H9 (cell line): ENCODE data around the gene CD247. TPM values are rescaled to one million over a fixed set of nuclear protein-coding genes. Genes with fewer than 3 reads are reported as not detected.

Experiments
- DNase-seq: peaks from one replicate; pipeline ENCODE4 v3.0.0-alpha.2; 2017
- H2AFZ ChIP-seq: one replicate; pipeline ENCODE4 v1.6.1; 2013; ENCODE audit warnings: mild to moderate bottlenecking, low read length, control low read depth, moderate library complexity
- H2AK5ac ChIP-seq: 2 replicates; pipeline ENCODE4 v1.6.1; 2013; ENCODE audit warnings: low read length, control low read depth, mixed read lengths; ENCODE audit not compliant: insufficient read length
- H2BK120ac ChIP-seq: one replicate; pipeline ENCODE4 v1.6.1; 2013; ENCODE audit warnings: low read depth, mild to moderate bottlenecking, low read length, control low read depth, inconsistent platforms; ENCODE audit not compliant: poor library complexity, severe bottlenecking
- H2BK12ac ChIP-seq: 2 replicates; pipeline ENCODE4 v1.6.1; 2013; ENCODE audit warnings: low read length, control low read depth, mixed read lengths, low read depth; ENCODE audit not compliant: insufficient read length
- H2BK15ac ChIP-seq: 2 replicates; pipeline ENCODE4 v1.6.1; 2013; ENCODE audit warnings: low read depth, low read length, control low read depth
- H2BK20ac ChIP-seq: one replicate; pipeline ENCODE4 v1.6.1; 2013; ENCODE audit warnings: low read depth, mild to moderate bottlenecking, low read length, control low read depth, inconsistent platforms; ENCODE audit not compliant: poor library complexity, severe bottlenecking
- H2BK5ac ChIP-seq: 2 replicates; pipeline ENCODE4 v1.6.1; 2013; ENCODE audit warnings: low read length, control low read depth, mixed read lengths; ENCODE audit not compliant: insufficient read length
- H3K14ac ChIP-seq: 2 replicates; pipeline ENCODE4 v1.6.1; 2013; ENCODE audit warnings: low read length, control low read depth; ENCODE audit not compliant: insufficient read depth
- H3K18ac ChIP-seq: 2 replicates; pipeline ENCODE4 v1.6.1; 2013; ENCODE audit warnings: low read depth, mild to moderate bottlenecking, mixed read lengths, low read length, control low read depth; ENCODE audit not compliant: insufficient read length
- H3K23ac ChIP-seq: 2 replicates; pipeline ENCODE4 v1.6.1; 2013; ENCODE audit warnings: low read length, control low read depth, mixed read lengths, low read depth; ENCODE audit not compliant: insufficient read length
- H3K23me2 ChIP-seq: 2 replicates; pipeline ENCODE4 v1.6.1; 2013; ENCODE audit warnings: low read depth, mild to moderate bottlenecking, mixed read lengths, low read length, control low read depth; ENCODE audit not compliant: insufficient read length, poor library complexity, severe bottlenecking
- H3K27ac ChIP-seq: 2 replicates; pipeline ENCODE4 v1.5.1; 2013; ENCODE audit warnings: low read length, control low read depth, mixed read lengths, low read depth; ENCODE audit not compliant: insufficient read length
- H3K27me3 ChIP-seq: 2 replicates; pipeline ENCODE4 v1.6.1; 2013; ENCODE audit warnings: low read length, control low read depth, inconsistent platforms; ENCODE audit not compliant: insufficient read depth
- H3K4ac ChIP-seq: 2 replicates; pipeline ENCODE4 v1.6.1; 2013; ENCODE audit warnings: low read depth, mild to moderate bottlenecking, control low read depth, inconsistent platforms, low read length, moderate library complexity
- H3K4me1 ChIP-seq: 2 replicates; pipeline ENCODE4 v1.6.1; 2013; ENCODE audit warnings: low read length, control low read depth, inconsistent platforms; ENCODE audit not compliant: insufficient read depth
- H3K4me2 ChIP-seq: 2 replicates; pipeline ENCODE4 v1.6.1; 2013; ENCODE audit warnings: low read length, control low read depth, mixed read lengths; ENCODE audit not compliant: insufficient read length, insufficient read depth
- H3K56ac ChIP-seq: 2 replicates; pipeline ENCODE4 v1.6.1; 2013; ENCODE audit warnings: low read depth, mild to moderate bottlenecking, mixed read lengths, low read length, control low read depth; ENCODE audit not compliant: insufficient read length
- H3K79me1 ChIP-seq: 2 replicates; pipeline ENCODE4 v1.6.1; 2013; ENCODE audit warnings: low read depth, mild to moderate bottlenecking, moderate library complexity, low read length, control low read depth, inconsistent platforms; ENCODE audit not compliant: insufficient read depth, poor library complexity, severe bottlenecking
- H3K79me2 ChIP-seq: 2 replicates; pipeline ENCODE4 v1.6.1; 2013; ENCODE audit warnings: low read length, control low read depth, inconsistent platforms; ENCODE audit not compliant: insufficient read depth
- H3K9ac ChIP-seq: 2 replicates; pipeline ENCODE4 v1.6.1; 2013; ENCODE audit warnings: low read length, control low read depth, mixed read lengths; ENCODE audit not compliant: insufficient read length; ENCODE audit errors: extremely low read depth
- H3K9me3 ChIP-seq: one replicate; pipeline ENCODE4 v1.6.1; 2013; ENCODE audit warnings: low read depth, low read length, inconsistent platforms; ENCODE audit not compliant: control insufficient read depth
- H3T11ph ChIP-seq: one replicate; pipeline ENCODE4 v1.6.1; 2013; ENCODE audit warnings: mild to moderate bottlenecking, low read length, control low read depth, inconsistent platforms
- H4K20me1 ChIP-seq: one replicate; pipeline ENCODE4 v1.6.1; 2013; ENCODE audit not compliant: control insufficient read depth, insufficient read length, insufficient read depth
- H4K5ac ChIP-seq: 2 replicates; pipeline ENCODE4 v1.6.1; 2013; ENCODE audit warnings: low read depth, mild to moderate bottlenecking, mixed read lengths, low read length, control low read depth; ENCODE audit not compliant: insufficient read length
- H4K8ac ChIP-seq: replicated peaks from 2 replicates; pipeline ENCODE4 v1.6.1; 2013; ENCODE audit warnings: low read length, control low read depth, mixed read lengths, low read depth; ENCODE audit not compliant: insufficient read length
- H4K91ac ChIP-seq: 2 replicates; pipeline ENCODE4 v1.6.1; 2013; ENCODE audit warnings: low read depth, mild to moderate bottlenecking, moderate library complexity, mixed read lengths, low read length, control low read depth; ENCODE audit not compliant: insufficient read length
- H3K27ac Mint-ChIP-seq, 3 experiments: 2 replicates in 2 of 3; 3 replicates in 1 of 3; pipeline ENCODE4 v1.8.0; 2020 to 2021; ENCODE audit warnings: mixed read lengths in 3 of 3, mild to moderate bottlenecking in 1 of 3, moderate library complexity in 1 of 3
- H3K27me3 Mint-ChIP-seq: 2 replicates; pipeline ENCODE4 v1.8.0; 2021; ENCODE audit warnings: low read depth, mild to moderate bottlenecking, moderate library complexity, mixed read lengths
- H3K36me3 Mint-ChIP-seq, 3 experiments: 2 replicates in 2 of 3; 3 replicates in 1 of 3; pipeline ENCODE4 v1.8.0; 2020 to 2021; ENCODE audit warnings: low read depth in 3 of 3, mixed read lengths in 3 of 3; ENCODE audit not compliant: insufficient read depth in 1 of 3
- H3K4me1 Mint-ChIP-seq, 2 experiments: 2 replicates each; pipeline ENCODE4 v1.8.0; 2020; ENCODE audit warnings: mixed read lengths in 2 of 2
- H3K4me3 Mint-ChIP-seq, 2 experiments: 2 replicates in 1 of 2; 3 replicates in 1 of 2; pipeline ENCODE4 v1.8.0; 2020 to 2021; ENCODE audit warnings: mild to moderate bottlenecking in 2 of 2, mixed read lengths in 2 of 2, moderate library complexity in 1 of 2
- H3K9me3 Mint-ChIP-seq, 2 experiments: 2 replicates in 1 of 2; 3 replicates in 1 of 2; pipeline ENCODE4 v1.8.0; 2020; ENCODE audit warnings: mild to moderate bottlenecking in 2 of 2, mixed read lengths in 2 of 2, moderate library complexity in 1 of 2
- CTCF ChIP-seq: fragments of 200-600 bp; sonication (generic); conservative IDR thresholded peaks from 3 replicates; pipeline ENCODE4 v1.8.0; 2021; ENCODE audit warnings: antibody characterized with exemption, mild to moderate bottlenecking
- WGBS: extraction: QIAGEN DNeasy Blood & Tissue Kit; methylation state at CpG from one replicate; pipeline ENCODE4 v1.1.7; 2013; ENCODE audit warnings: missing lambda C conversion rate, low lambda C conversion rate, mixed read lengths; ENCODE audit not compliant: insufficient read length; ENCODE audit errors: extremely low coverage; 5-methylcytosine and 5-hydroxymethylcytosine counted together
- total RNA-seq: library from RNA; stranded (reverse); gene quantifications from 2 replicates; pipeline ENCODE4 v1.2.1, GENCODE V29; 2021

CD247 gene
- total RNA-seq, 1 experiment from 2014 or later: 1.2 TPM

- Mint-ChIP-seq H3K4me1 (peaks cover 3 to 9% of the 10 kb centered on the region in 2 experiments; a peak in 3 of 4 replicates), H3K36me3 (no peaks in the 10 kb centered on the region), H3K4me3 (no peak overlapping the region), H3K9me3 (no peaks in the 10 kb centered on the region), H3K27ac (no peak overlapping the region; a peak in 1 of 7 replicates), H3K27me3 (peaks cover 14% of the 10 kb centered on the region)
- no peak overlapping the region for H3T11ph ChIP-seq
- H2BK12ac ChIP-seq: no peak overlapping the region
- H2AK5ac ChIP-seq: no peak overlapping the region
- H3K23me2 ChIP-seq: no peaks in the 10 kb centered on the region
- no peak overlapping the region for H2BK15ac ChIP-seq
- no peaks in the 10 kb centered on the region for H3K79me1 ChIP-seq
- no peaks in the 10 kb centered on the region for H4K20me1 ChIP-seq
- no peaks in the 10 kb centered on the region for H3K79me2 ChIP-seq
- no peak overlapping the region for H2AFZ ChIP-seq
- H3K9me3 ChIP-seq: no peaks in the 10 kb centered on the region
- no peak overlapping the region for H2BK20ac ChIP-seq
- H3K14ac ChIP-seq: no peak overlapping the region
- no peak for TF ChIP-seq CTCF
- no peak overlapping the region for H3K9ac ChIP-seq
- H3K23ac ChIP-seq: no peak overlapping the region
- no peak overlapping the region for H3K4ac ChIP-seq
- no CpG with 5 or more reads among the region's 10 CpGs for WGBS
- H3K4me1 ChIP-seq: no peaks in the 10 kb centered on the region; the same call in 1 of the 2 replicates
- no peak overlapping the region for H3K56ac ChIP-seq
- H3K18ac ChIP-seq: no peak overlapping the region
- H4K8ac ChIP-seq: no peak overlapping the region
- H2BK120ac ChIP-seq: no peak overlapping the region
- H4K5ac ChIP-seq: no peak overlapping the region
- H3K4me2 ChIP-seq: no peak overlapping the region
- DNase-seq: no peak
- no peak overlapping the region for H3K27ac ChIP-seq
- no peaks in the 10 kb centered on the region for H3K27me3 ChIP-seq
- H2BK5ac ChIP-seq: no peak overlapping the region
- H4K91ac ChIP-seq: no peak overlapping the region
Measured at GRCh38 chr1:167447521-167448136, 70.7 kb downstream of the CD247 start.
